T47D (cell line): ENCODE measurements around the gene TSPAN32.

Experiments
- DNase-seq, 2 experiments: peaks; one replicate each; pipeline versions ENCODE4 v3.0.0 to v3.0.0-alpha.2; 2011 to 2012; ENCODE audit warnings: low read depth in 1 of 2, low spot score in 1 of 2
- JUND ChIP-seq: IDR thresholded peaks from 2 replicates; pipeline ENCODE4 v1.6.1; 2012; ENCODE audit warnings: low read depth
- in situ Hi-C: cut with HindIII; loops from 2 replicates; pipeline ENCODE4 v1.10.0; 2016; ENCODE audit warnings: low sequenced_read_pairs, low pct_unique_long_range_greater_than_20kb

Gene TSPAN32

GRCh38 chr11:2313051-2313951 lies 11.5 kb downstream of the TSPAN32 start:
- DNase-seq, result no peak
- no peak for TF ChIP-seq JUND
- in situ Hi-C loops, result no loop called here

DNA sequence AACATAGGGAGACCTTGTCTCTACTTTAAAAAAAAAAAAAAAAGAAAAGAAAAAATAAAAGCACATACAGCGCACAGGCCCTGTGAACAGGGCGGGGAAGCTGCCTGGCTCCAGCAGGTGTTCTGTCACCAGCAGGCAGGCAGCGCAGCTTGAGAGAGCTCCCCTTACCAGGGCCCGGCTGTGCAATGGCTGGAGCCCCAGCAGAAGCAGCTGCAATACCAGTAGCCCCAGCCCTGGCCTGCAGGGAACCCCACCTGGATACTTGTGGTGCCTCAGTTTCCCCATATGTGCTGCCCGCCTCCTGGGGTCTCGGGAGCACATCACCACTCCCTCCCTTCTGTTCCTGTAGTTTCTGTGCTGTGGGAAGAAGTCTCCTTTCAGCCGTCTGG lies 12.3 kb downstream of the TSPAN32 start:
- no peak for DNase-seq
- TF ChIP-seq JUND, result no peak
- in situ Hi-C loops, result no loop called here

GRCh38 chr11:2314525-2315394 lies 12.9 kb downstream of the TSPAN32 start:
- TF ChIP-seq JUND, result no peak
- in situ Hi-C loops, result no loop called here
- no peak for DNase-seq

DNA sequence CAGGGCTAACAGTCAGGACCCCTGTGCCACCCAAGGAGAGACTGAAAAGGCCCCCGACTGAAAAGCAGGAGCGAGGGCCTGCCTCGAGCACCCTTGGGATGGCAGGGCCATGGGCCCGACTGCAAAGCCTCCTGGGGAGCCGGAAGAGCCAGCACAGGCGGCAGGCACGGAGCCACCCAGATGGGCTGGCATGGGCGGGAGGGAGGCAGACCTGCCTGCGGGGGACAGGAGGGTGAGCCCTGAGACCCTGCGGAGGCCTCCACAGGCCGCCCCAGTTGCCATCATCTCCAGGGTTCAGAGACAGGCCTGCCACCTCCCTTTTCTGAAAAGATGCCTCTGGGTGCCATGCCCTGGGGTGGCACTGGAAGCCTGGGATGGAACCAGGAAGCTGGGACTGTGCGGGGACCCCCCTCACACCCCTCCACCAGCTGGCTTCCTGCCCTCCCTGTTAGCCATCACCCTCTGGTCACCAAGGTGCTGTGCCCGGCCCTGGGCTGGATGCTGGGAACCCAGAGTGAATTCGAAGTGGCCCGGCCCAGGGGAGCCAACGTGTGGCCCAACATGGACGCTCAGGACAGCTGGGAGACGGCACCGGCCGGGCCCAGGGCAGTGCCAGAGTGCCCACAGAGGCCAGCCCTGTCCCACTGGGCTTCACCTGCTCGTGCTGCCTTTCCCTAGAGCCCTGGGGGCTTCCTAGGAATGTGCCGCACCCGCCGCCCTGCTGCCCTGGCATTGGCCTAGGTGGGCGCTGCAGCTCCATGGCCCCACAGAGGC lies 13.8 kb downstream of the TSPAN32 start:
- DNase-seq, result no peak
- in situ Hi-C loops, result no loop called here
- TF ChIP-seq JUND, result no peak

DNA sequence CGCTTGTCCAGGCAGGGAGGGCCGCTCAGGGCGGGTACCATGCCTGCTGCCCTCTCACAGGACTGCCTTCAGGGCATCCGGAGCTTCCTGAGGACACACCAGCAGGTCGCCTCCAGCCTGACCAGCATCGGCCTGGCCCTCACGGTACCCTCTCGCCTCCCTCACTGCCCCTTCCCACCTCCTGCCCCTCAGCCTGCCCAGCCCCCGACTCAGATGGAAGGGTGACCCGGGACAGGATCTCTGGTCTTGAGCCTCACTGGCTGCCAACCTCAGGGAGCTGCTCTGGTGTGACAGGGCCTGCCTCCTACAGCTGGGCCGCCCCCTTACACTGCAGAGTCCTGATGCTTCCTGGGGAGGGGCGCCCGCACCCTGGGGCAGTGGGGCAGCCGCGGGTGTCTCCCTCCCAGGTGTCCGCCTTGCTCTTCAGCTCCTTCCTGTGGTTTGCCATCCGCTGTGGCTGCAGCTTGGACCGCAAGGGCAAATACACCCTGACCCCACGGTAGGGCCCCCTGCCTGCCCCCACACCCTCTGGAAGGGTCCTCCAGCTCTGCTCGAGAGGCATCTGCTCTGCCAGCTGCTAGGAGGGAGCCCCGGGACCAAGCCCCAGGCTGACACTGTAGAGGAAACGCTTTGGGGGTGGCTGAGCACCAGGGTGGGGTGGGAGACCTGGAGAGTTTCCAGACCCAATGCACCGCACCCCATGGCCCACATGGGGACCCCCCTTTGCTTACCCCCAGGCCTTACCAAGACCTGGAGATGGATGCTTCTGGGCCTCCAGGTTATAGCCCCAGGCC lies 14.6 kb downstream of the TSPAN32 start:
- DNase-seq, result no peak
- TF ChIP-seq JUND, result no peak
- in situ Hi-C loops, result no loop called here

DNA sequence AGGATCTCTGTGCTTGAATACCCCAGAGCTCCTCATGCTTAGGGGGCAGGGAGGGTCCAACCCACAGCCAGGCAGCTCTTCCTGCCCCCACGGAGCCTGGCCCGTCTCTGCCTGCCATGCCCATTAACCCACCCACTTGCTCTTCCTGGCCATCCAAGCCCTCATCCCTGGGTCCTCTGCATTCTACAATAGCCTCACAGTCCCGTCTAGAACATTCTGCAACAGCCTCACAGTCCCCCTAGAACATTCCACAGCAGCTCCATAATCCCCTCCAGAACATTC lies 15.1 kb downstream of the TSPAN32 start:
- TF ChIP-seq JUND, result no peak
- no peak for DNase-seq
- in situ Hi-C loops, result no loop called here

DNA sequence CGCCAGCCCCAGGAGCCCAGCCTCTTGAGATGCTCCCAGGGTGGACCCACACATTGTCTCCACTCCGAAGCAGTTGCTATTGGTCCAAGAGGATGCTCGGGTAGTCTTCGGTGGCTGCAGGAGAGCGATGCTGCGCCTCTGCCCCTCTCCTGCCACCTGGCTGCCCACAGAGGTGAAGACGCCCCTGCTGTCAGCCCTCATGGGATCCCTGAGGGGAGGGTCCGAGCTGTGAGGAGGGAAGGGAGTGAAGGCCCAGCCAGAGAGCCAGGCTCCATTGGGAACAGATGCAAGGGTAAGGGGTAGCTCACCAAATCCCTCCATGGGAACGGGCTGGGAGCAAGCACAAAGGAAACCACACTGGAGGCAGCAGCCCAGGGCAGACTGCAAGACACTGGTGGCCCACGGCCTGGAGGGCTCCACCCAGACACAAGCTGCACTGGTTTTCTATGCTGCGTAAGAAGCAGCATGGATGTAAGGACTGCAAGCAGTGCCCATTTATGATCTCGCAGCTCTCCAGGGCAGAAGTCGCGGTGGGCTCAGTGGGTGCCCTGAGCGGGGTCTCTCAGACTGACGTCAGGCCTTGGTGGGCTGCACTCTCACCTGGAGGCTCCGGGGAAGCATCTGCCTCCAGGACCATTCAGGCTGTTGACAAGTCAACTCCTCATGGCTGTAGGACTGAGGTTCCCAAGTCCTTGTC lies 15.7 kb downstream of the TSPAN32 start:
- in situ Hi-C loops, result no loop called here
- no peak for DNase-seq
- TF ChIP-seq JUND, result no peak

GRCh38 chr11:2318123-2318522 lies 16.3 kb downstream of the TSPAN32 start:
- DNase-seq, result no peak
- TF ChIP-seq JUND, result no peak
- in situ Hi-C loops, result no loop called here

GRCh38 chr11:2318707-2319106 lies 16.9 kb downstream of the TSPAN32 start:
- no peak for DNase-seq
- in situ Hi-C loops, result no loop called here
- no peak for TF ChIP-seq JUND

- in situ Hi-C loops, result no loop called here
- no peak for TF ChIP-seq JUND
- DNase-seq, result no peak
Observed at GRCh38 chr11:2319791-2320472, 18.1 kb downstream of the TSPAN32 start.

GRCh38 chr11:2320568-2321310 lies 18.9 kb downstream of the TSPAN32 start:
- DNase-seq, result no peak
- no peak for TF ChIP-seq JUND
- in situ Hi-C loops, result no loop called here
